Measurements from ENCODE around the gene UBE3B. TPM values are rescaled to one million over a fixed set of nuclear protein-coding genes. Genes with fewer than 3 reads are reported as not detected.

The UBE3B gene
- total RNA-seq, 1 donor from 2014 or later = 44.2 TPM

GRCh38 chr12:109489016-109489954 is 11.9 kb downstream of the UBE3B start:
- Mint-ChIP-seq H3K36me3 (ENCODE audit: unreplicated experiment) (no peaks in the 10 kb centered on the region), H3K4me3 (ENCODE audit: unreplicated experiment) (no peak overlapping the region), H3K9me3 (ENCODE audit: unreplicated experiment) (no peaks in the 10 kb centered on the region), H3K27me3 (ENCODE audit: unreplicated experiment) (peaks cover 2% of the 10 kb centered on the region), H3K27ac (ENCODE audit: unreplicated experiment) (no peak overlapping the region), H3K4me1 (ENCODE audit: low read depth, unreplicated experiment) (no peaks in the 10 kb centered on the region)
- no peak for DNase-seq
- TF ChIP-seq, protein P1, sequence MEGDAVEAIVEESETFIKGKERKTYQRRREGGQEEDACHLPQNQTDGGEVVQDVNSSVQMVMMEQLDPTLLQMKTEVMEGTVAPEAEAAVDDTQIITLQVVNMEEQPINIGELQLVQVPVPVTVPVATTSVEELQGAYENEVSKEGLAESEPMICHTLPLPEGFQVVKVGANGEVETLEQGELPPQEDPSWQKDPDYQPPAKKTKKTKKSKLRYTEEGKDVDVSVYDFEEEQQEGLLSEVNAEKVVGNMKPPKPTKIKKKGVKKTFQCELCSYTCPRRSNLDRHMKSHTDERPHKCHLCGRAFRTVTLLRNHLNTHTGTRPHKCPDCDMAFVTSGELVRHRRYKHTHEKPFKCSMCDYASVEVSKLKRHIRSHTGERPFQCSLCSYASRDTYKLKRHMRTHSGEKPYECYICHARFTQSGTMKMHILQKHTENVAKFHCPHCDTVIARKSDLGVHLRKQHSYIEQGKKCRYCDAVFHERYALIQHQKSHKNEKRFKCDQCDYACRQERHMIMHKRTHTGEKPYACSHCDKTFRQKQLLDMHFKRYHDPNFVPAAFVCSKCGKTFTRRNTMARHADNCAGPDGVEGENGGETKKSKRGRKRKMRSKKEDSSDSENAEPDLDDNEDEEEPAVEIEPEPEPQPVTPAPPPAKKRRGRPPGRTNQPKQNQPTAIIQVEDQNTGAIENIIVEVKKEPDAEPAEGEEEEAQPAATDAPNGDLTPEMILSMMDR (IDR thresholded peaks at IDR 0.05; ENCODE audit: partially characterized antibody, unreplicated experiment) = no peak

DNA sequence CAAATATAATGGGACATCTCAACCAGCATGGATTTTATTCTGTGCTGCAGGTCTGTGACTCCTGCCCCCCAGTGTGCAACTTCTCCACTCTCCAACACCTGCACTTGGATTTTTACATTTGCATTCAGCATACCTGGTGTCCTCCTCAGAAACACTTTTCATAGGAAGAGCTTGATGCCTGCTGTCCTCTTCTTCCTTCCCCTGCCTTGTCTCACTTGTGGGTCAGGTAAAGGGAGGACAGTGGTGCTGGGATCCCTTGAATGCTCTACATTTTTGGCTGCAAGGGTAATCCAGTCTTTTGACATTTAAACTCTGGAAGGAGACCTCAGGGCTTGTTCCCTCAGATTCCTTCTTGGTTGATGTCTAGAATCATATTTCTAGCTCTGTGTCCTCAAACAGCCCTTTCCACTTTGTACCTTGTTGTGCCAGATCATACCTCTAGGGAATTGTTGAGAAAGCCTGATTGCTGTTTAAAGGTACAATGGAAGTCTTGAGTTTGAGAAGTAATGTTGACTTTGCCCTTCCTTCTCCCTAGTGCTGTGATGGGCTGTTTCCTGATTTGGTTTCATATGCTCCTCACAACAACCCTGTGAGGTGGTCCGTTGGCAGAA is 12.6 kb downstream of the UBE3B start:
- Mint-ChIP-seq H3K27ac (ENCODE audit: unreplicated experiment) (no peak overlapping the region), H3K9me3 (ENCODE audit: unreplicated experiment) (no peaks in the 10 kb centered on the region), H3K4me1 (ENCODE audit: low read depth, unreplicated experiment) (no peaks in the 10 kb centered on the region), H3K36me3 (ENCODE audit: unreplicated experiment) (peaks cover 2% of the 10 kb centered on the region), H3K4me3 (ENCODE audit: unreplicated experiment) (no peak overlapping the region), H3K27me3 (ENCODE audit: unreplicated experiment) (peaks cover 2% of the 10 kb centered on the region)
- TF ChIP-seq, protein P1 (IDR thresholded peaks at IDR 0.05; ENCODE audit: partially characterized antibody, unreplicated experiment) = no peak
- DNase-seq = no peak

GRCh38 chr12:109491671-109492070 is 14.2 kb downstream of the UBE3B start:
- peaks cover 13% of the 10 kb centered on the region for H3K36me3 Mint-ChIP-seq (ENCODE audit: unreplicated experiment)
- no peaks in the 10 kb centered on the region for H3K9me3 Mint-ChIP-seq (ENCODE audit: unreplicated experiment)
- no peak for DNase-seq
- H3K4me1 Mint-ChIP-seq (ENCODE audit: low read depth, unreplicated experiment) = no peaks in the 10 kb centered on the region
- no peaks in the 10 kb centered on the region for H3K27me3 Mint-ChIP-seq (ENCODE audit: unreplicated experiment)
- H3K4me3 Mint-ChIP-seq (ENCODE audit: unreplicated experiment) = no peak overlapping the region
- TF ChIP-seq, protein P1 (IDR thresholded peaks at IDR 0.05; ENCODE audit: partially characterized antibody, unreplicated experiment) = no peak
- no peak overlapping the region for H3K27ac Mint-ChIP-seq (ENCODE audit: unreplicated experiment)

DNA sequence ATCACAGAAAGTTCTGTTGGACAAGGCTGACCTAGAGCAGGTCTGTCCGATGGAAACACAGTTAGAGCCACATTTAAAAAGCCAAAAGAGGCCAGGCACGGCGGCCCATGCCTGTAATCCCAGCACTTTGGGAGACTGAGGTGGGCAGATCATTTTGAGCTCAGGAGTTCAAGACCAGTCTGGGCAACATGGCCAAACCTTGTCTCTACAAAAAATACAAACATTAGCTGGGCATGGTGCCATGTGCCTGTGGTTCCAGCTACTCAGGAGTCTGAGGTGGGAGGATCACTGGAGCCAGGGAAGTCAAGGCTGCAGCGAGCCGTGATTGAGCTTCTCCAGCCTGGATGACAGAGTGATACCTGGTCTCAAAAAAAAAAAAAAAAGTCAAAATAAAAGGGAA is 14.9 kb downstream of the UBE3B start:
- Mint-ChIP-seq H3K36me3 (ENCODE audit: unreplicated experiment) (peaks cover 13% of the 10 kb centered on the region), H3K4me1 (ENCODE audit: low read depth, unreplicated experiment) (no peaks in the 10 kb centered on the region), H3K4me3 (ENCODE audit: unreplicated experiment) (no peak overlapping the region), H3K27me3 (ENCODE audit: unreplicated experiment) (no peaks in the 10 kb centered on the region), H3K27ac (ENCODE audit: unreplicated experiment) (no peak overlapping the region), H3K9me3 (ENCODE audit: unreplicated experiment) (no peaks in the 10 kb centered on the region)
- TF ChIP-seq, protein P1 (IDR thresholded peaks at IDR 0.05; ENCODE audit: partially characterized antibody, unreplicated experiment) = no peak
- no peak for DNase-seq

DNA sequence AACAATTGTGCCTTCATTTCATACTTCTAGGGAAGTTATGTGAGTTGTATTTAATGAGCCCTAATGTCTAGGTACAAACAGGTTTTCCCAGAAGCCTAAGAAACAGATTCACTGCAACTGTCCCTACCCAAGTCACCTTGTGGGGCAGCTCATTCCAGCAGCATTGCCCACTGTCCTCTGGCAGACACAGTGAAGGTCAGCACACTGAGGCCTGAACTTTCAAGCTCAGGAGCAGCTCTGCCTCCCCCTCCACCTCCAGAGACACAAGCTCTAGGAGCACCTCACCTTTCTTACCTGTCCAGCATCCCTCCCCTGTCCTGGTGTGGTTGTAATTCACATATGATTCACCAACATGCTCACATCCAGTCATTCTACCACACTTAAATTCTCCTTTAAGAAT is 15.7 kb downstream of the UBE3B start:
- no peak overlapping the region for H3K4me3 Mint-ChIP-seq (ENCODE audit: unreplicated experiment)
- no peaks in the 10 kb centered on the region for H3K4me1 Mint-ChIP-seq (ENCODE audit: low read depth, unreplicated experiment)
- no peak overlapping the region for H3K27ac Mint-ChIP-seq (ENCODE audit: unreplicated experiment)
- DNase-seq = no peak
- TF ChIP-seq, protein P1 (IDR thresholded peaks at IDR 0.05; ENCODE audit: partially characterized antibody, unreplicated experiment) = no peak
- H3K36me3 Mint-ChIP-seq (ENCODE audit: unreplicated experiment) = peaks cover 13% of the 10 kb centered on the region
- no peaks in the 10 kb centered on the region for H3K27me3 Mint-ChIP-seq (ENCODE audit: unreplicated experiment)
- H3K9me3 Mint-ChIP-seq (ENCODE audit: unreplicated experiment) = no peaks in the 10 kb centered on the region

Measured in glutamatergic neuron (in vitro differentiated cells).